Activated CD8-positive, alpha-beta memory T cell treated with anti-CD3 and anti-CD28 coated beads for 1 hour (primary cell): ENCODE data around the gene IGF2BP2.
"Not testable (repeated sequence)": the region's sequence is repeated elsewhere in the genome, so short reads cannot be mapped to it uniquely, and the experiment has no call there.

ENCODE experiments used
- DNase-seq, 2 donors: peaks; one replicate each; pipeline ENCODE4 v3.0.0-alpha.2; 2020; ENCODE audit warnings: low read depth in 1 of 2; ENCODE audit errors: extremely low read depth in 1 of 2

Gene IGF2BP2

GRCh38 chr3:185647134-185647879 lies 177.5 kb downstream of the IGF2BP2 start:
- DNase-seq, result no peak

GRCh38 chr3:185646382-185647133 lies 178.3 kb downstream of the IGF2BP2 start:
- DNase-seq, result no peak

GRCh38 chr3:185645596-185646381 lies 179.1 kb downstream of the IGF2BP2 start:
- DNase-seq, result no peak

GRCh38 chr3:185645191-185645590 lies 179.7 kb downstream of the IGF2BP2 start:
- DNase-seq, result not testable (repeated sequence)

- DNase-seq, result no peak
These were observed 184.5 kb downstream of the IGF2BP2 start for GRCh38 chr3:185640308-185640707.

GRCh38 chr3:185639632-185640206 lies 185.1 kb downstream of the IGF2BP2 start:
- no peak for DNase-seq

GRCh38 chr3:185638651-185639050 lies 186.2 kb downstream of the IGF2BP2 start:
- DNase-seq, result not testable (repeated sequence)

- DNase-seq, result no peak
These were observed 187.5 kb downstream of the IGF2BP2 start for GRCh38 chr3:185637388-185637787.

- no peak for DNase-seq
These were observed 191.8 kb downstream of the IGF2BP2 start for GRCh38 chr3:185632996-185633395.

GRCh38 chr3:185631508-185632206 lies 193.2 kb downstream of the IGF2BP2 start:
- DNase-seq, result no peak

- DNase-seq, result no peak
These were observed 193.7 kb downstream of the IGF2BP2 start for GRCh38 chr3:185631108-185631507.

GRCh38 chr3:185630182-185630622 lies 194.6 kb downstream of the IGF2BP2 start:
- no peak for DNase-seq

GRCh38 chr3:185629554-185630181 lies 195.2 kb downstream of the IGF2BP2 start:
- no peak for DNase-seq

- no peak for DNase-seq
These were observed 199.1 kb downstream of the IGF2BP2 start for GRCh38 chr3:185625784-185626183.

GRCh38 chr3:185623939-185624665 lies 200.7 kb downstream of the IGF2BP2 start:
- no peak for DNase-seq

GRCh38 chr3:185613016-185613415 lies 211.8 kb downstream of the IGF2BP2 start:
- no peak for DNase-seq

GRCh38 chr3:185606196-185606595 lies 218.6 kb downstream of the IGF2BP2 start:
- DNase-seq, result no peak

- DNase-seq, result no peak
These were observed 219.3 kb downstream of the IGF2BP2 start for GRCh38 chr3:185605566-185605965.

- DNase-seq, result no peak
These were observed 229.3 kb downstream of the IGF2BP2 start for GRCh38 chr3:185595526-185595925.
